ENCODE results near the gene DSTN.

The DSTN gene

DNA sequence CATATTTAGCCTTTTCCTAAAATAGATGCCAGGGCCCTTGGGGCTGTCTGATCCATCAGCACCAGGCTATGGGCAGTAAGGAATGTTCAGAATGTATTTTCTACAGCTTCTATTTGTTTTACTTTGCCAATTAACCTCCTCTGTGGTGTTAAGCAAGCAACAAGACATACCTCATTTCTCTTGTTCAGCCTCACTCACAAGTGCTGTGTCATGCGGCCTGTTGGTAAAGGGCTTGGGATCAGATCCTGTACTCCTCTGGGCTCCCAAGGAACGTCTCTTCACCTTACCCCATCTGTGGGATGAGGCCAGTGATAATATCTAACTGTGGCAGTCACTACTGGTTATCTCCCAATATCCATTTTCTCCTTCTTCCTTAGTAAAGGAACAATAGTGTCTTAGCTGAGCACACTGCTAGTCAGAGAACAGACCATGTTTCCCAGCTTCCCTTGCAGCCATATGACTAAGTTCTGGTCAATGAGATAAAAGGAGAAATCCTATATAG, 7.0 kb upstream of the DSTN start:
- in situ Hi-C loops (cut with HindIII; ENCODE audit: low sequenced_read_pairs) = no loop called here
- DNase-seq (ENCODE audit: low read depth, low spot score) = peak; percentile 76
- no peak overlapping the region for H3K4me3 ChIP-seq (ENCODE audit: low read depth, low read length)

DNA sequence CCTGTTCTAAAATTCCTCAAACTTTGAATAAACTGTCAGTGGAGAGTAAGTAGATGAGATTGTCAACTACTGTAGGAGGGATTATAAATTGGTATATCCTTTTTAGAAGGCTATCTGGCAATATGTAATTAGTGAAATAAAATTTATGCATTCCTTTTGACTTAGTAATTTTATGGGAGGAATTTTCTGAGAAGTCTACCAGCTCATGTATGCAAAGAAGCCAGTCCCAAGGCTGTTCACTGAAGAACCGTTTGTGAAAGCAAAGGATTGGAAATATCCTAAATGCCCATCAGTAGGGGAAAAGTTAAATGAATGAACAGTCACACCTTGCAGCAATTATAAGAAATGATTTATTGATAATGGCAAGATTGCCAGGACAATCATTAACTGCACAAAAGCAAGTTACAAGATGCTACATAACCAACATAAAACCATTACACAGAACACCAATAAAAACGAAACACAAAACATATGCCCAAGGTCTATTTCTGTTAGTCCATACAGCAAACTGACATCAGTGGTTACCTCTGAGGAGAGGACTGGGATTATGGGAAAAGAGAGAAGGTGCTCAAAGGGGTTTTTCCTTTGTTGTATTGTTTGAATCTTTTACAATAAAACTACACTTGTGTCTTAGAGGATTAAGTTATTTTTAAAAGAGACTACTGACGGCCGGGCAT, 4.6 kb upstream of the DSTN start:
- no peak overlapping the region for H3K4me3 ChIP-seq (ENCODE audit: low read depth, low read length)
- peak; percentile 45 for DNase-seq (ENCODE audit: low read depth, low spot score)
- in situ Hi-C loops (cut with HindIII; ENCODE audit: low sequenced_read_pairs) = no loop called here
- TF ChIP-seq, protein P1, sequence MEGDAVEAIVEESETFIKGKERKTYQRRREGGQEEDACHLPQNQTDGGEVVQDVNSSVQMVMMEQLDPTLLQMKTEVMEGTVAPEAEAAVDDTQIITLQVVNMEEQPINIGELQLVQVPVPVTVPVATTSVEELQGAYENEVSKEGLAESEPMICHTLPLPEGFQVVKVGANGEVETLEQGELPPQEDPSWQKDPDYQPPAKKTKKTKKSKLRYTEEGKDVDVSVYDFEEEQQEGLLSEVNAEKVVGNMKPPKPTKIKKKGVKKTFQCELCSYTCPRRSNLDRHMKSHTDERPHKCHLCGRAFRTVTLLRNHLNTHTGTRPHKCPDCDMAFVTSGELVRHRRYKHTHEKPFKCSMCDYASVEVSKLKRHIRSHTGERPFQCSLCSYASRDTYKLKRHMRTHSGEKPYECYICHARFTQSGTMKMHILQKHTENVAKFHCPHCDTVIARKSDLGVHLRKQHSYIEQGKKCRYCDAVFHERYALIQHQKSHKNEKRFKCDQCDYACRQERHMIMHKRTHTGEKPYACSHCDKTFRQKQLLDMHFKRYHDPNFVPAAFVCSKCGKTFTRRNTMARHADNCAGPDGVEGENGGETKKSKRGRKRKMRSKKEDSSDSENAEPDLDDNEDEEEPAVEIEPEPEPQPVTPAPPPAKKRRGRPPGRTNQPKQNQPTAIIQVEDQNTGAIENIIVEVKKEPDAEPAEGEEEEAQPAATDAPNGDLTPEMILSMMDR (IDR thresholded peaks at IDR 0.05; ENCODE audit: low read depth, low read length) = no peak

More for the DNA sequence above, 7.0 kb upstream of the DSTN start:
- TF ChIP-seq, protein P1 (IDR thresholded peaks at IDR 0.05; ENCODE audit: low read depth, low read length) = no peak

DNA sequence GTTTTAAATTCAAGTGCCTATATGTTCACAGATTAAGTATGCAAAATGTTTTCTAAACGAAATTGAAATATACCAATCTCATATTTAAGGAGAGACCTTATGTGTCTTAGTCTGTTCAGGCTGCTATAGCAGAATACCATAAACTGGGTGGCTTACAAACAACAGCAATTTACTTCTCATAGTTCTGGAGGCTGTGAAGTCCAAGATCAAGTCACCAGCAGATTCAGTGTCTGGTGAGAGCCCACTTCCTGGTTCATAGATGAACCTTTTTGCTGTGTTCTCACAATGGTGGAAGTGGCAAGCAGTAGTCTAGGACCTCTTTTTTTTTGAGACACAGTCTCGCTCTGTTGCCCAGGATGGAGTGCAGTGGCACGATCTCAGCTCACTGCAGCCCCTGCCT, 3.5 kb upstream of the DSTN start:
- no peak for DNase-seq (ENCODE audit: low read depth, low spot score)
- in situ Hi-C loops (cut with HindIII; ENCODE audit: low sequenced_read_pairs) = no loop called here
- no peak overlapping the region for H3K4me3 ChIP-seq (ENCODE audit: low read depth, low read length)
- TF ChIP-seq, protein P1 (IDR thresholded peaks at IDR 0.05; ENCODE audit: low read depth, low read length) = no peak

DNA sequence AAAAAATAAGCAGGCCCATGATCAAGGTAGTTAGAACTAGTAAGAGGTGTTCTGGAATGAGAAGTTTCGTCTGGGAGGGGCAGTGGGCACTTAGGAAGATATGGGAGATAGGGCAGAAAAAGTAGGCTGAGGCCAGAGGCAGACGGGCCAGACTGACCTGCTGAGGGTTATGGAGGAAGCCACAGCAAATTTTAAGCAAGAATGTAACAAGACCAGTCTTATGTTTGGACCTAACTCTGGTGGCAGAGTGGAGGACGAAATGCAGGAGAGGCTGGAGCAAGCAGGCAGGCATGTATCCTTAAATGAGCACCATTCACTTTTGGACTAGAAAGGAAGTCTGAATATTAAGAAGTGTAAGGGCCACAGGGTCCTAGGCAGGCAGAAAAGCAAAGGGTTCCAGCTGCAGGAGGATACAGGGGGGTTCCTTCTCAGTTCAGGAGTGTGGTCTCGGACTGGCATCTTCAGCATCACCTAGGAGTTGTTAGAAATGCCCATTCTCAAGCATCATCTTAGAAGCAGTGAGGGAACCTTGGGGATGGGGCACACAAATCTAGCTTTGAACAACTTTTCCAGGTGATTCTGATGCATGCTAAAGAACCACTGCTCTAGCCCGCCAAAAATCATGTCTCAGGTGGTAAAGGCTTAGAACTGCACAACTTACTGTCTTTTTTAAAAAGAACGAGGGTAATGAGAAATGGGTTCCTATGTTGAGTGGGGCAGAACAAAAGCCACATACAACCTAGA, 1.7 kb upstream of the DSTN start:
- no peak for DNase-seq (ENCODE audit: low read depth, low spot score)
- in situ Hi-C loops (cut with HindIII; ENCODE audit: low sequenced_read_pairs) = no loop called here
- TF ChIP-seq, protein P1 (IDR thresholded peaks at IDR 0.05; ENCODE audit: low read depth, low read length) = no peak
- peak overlapping the region; percentile 79 for H3K4me3 ChIP-seq (ENCODE audit: low read depth, low read length)

DNA sequence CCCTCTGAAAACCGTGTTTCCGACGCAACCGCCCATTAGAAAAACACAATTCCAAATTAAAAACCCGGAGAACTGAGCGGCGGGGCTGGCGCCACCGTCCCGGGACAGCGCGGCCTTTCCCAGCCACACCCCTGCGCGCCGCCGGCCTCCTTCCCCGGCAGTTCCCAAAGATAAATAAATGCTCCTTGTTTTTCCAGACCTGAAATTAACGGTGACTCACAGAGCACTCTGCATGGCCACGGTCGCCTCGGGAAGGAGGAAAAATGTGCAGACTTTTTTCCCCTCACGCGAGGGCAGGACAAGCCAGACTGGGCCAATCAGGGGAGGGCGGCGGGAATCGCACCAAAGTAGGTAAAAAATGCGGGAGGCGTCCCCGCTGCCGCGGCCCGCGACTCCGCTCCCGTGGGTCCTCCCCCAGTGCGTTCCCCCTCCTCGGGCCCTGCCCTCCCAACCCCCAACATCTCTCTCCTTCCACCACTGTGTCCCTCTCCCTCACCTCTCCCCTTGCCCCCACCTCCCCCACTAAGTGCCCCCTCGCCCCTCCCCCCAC, 828 bp upstream of the DSTN start:
- TF ChIP-seq, protein P1 (IDR thresholded peaks at IDR 0.05; ENCODE audit: low read depth, low read length) = no peak
- in situ Hi-C loops (cut with HindIII; ENCODE audit: low sequenced_read_pairs) = no loop called here
- peak; percentile 97 for DNase-seq (ENCODE audit: low read depth, low spot score)
- peak overlapping the region; percentile 79 for H3K4me3 ChIP-seq (ENCODE audit: low read depth, low read length)

DNA sequence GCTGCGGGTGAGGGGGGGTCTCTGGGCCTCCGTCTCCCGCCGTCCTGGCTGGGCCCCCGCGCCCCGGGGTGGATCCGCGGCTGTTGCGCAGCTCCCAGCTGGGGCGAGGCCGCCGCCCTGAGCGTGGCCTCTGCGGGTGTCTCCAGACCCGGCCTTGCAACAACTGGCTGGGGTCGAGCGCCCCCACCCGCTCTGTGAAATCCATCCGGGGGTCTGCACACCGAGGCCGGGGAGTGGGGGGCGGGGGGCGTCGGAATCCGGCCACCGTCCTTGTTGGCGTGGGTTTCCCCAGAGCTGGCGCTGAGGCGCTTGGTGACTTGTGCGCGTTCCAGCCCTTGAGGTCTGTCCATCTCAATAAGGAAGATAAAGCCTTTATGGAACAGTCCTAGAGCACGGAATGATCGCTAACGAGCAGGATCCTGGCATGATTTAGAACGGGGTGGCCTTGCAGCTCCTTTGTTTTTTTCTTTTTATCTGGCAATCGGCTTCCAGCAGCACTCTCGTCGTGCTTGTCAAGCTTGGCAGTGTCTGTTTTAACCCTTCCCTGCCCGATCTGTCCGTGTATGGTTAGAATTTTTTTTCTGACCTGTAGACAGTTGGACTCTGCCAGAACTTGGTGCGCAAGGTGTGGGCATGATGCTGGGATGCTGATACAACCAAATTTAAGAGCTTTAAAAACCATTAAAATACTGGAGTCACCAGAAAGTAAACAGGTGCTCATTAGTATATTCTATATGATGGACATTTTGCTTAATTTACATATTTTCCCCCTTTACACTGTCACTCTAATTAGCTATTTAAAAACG, 675 bp downstream of the DSTN start:
- TF ChIP-seq, protein P1 (IDR thresholded peaks at IDR 0.05; ENCODE audit: low read depth, low read length) = peak; percentile 8
- in situ Hi-C loops (cut with HindIII; ENCODE audit: low sequenced_read_pairs) = no loop called here
- peak; percentile 48 for DNase-seq (ENCODE audit: low read depth, low spot score)
- peak overlapping the region; percentile 79 for H3K4me3 ChIP-seq (ENCODE audit: low read depth, low read length)

Data from astrocyte of the spinal cord (primary cell).